Measurements from ENCODE around the gene SORCS2. TPM values are rescaled to one million over a fixed set of nuclear protein-coding genes. Genes with fewer than 3 reads are reported as not detected.

Gene SORCS2
- total RNA-seq, 2 experiments from 2014 or later = 0.03 TPM; not detected in 1

- no peaks in the 10 kb centered on the region for H3K36me3 ChIP-seq (ENCODE audit: insufficient read depth, low read length)
- intact Hi-C loops (cut with micrococcal nuclease; ENCODE audit: unreplicated experiment) = no loop called here
- H3K27ac ChIP-seq (ENCODE audit: low read depth, low read length, poor library complexity, severe bottlenecking) = no peak overlapping the region
- BruUV-seq (replicated peaks) = no TSS peak
- no peaks in the 10 kb centered on the region for H3K4me1 ChIP-seq (ENCODE audit: insufficient read depth, low read length, poor library complexity, severe bottlenecking)
- peak; percentile 3 for DNase-seq (ENCODE audit: low spot score)
- H4K20me1 ChIP-seq (ENCODE audit: insufficient read depth, low read length) = no peaks in the 10 kb centered on the region
- H3K79me2 ChIP-seq (ENCODE audit: insufficient read depth, low read depth, low read length) = no peaks in the 10 kb centered on the region
- no peak overlapping the region for H3K4me2 ChIP-seq (ENCODE audit: low read length)
- TF ChIP-seq, protein P1, sequence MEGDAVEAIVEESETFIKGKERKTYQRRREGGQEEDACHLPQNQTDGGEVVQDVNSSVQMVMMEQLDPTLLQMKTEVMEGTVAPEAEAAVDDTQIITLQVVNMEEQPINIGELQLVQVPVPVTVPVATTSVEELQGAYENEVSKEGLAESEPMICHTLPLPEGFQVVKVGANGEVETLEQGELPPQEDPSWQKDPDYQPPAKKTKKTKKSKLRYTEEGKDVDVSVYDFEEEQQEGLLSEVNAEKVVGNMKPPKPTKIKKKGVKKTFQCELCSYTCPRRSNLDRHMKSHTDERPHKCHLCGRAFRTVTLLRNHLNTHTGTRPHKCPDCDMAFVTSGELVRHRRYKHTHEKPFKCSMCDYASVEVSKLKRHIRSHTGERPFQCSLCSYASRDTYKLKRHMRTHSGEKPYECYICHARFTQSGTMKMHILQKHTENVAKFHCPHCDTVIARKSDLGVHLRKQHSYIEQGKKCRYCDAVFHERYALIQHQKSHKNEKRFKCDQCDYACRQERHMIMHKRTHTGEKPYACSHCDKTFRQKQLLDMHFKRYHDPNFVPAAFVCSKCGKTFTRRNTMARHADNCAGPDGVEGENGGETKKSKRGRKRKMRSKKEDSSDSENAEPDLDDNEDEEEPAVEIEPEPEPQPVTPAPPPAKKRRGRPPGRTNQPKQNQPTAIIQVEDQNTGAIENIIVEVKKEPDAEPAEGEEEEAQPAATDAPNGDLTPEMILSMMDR (conservative IDR thresholded peaks at IDR 0.05; ENCODE audit: low read length) = peak; percentile 56
- TF ChIP-seq EZH2phosphoT487 (IDR thresholded peaks at IDR 0.05; ENCODE audit: borderline replicate concordance, low read depth, low read length) = no peak
- CTCF ChIA-PET (ENCODE audit: unreplicated experiment) = no interaction called here
- H2AFZ ChIP-seq (ENCODE audit: low read length) = no peak overlapping the region
- H3K4me3 ChIP-seq (ENCODE audit: low read depth, low read length, poor library complexity, severe bottlenecking) = no peak overlapping the region
- H3K9me2 ChIP-seq (ENCODE audit: insufficient read depth, low read length) = no peaks in the 10 kb centered on the region
- no peaks in the 10 kb centered on the region for H3K9me3 ChIP-seq (ENCODE audit: low read length)
- POLR2A ChIA-PET = no interaction called here
Observed at GRCh38 chr4:7194251-7195140, 2.2 kb downstream of the SORCS2 start.

DNA sequence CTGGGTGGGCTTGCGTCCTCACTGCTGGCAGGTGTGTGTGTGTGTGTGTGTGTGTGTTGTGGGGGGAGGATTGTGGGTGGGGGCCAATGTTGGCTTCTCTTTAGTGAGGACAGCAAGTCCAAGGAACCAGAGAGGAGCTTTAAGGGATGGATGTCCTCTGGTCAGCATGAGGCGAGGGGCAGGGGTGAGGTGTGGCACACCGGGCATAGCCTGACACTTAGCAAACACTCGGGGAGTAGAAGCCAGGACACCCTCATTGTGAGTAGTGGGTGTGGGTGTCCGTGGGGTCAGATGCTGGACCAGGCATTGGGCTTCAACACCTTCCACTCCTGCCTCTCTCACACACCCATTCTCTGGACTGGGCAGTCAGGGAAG is 2.8 kb downstream of the SORCS2 start:
- TF ChIP-seq EZH2phosphoT487 (IDR thresholded peaks at IDR 0.05; ENCODE audit: borderline replicate concordance, low read depth, low read length) = no peak
- TF ChIP-seq, protein P1 (conservative IDR thresholded peaks at IDR 0.05; ENCODE audit: low read length) = no peak
- no peak overlapping the region for H2AFZ ChIP-seq (ENCODE audit: low read length)
- BruUV-seq (replicated peaks) = no TSS peak
- H3K4me2 ChIP-seq (ENCODE audit: low read length) = no peak overlapping the region
- no peaks in the 10 kb centered on the region for H3K9me2 ChIP-seq (ENCODE audit: insufficient read depth, low read length)
- H3K4me1 ChIP-seq (ENCODE audit: insufficient read depth, low read length, poor library complexity, severe bottlenecking) = no peaks in the 10 kb centered on the region
- H3K4me3 ChIP-seq (ENCODE audit: low read depth, low read length, poor library complexity, severe bottlenecking) = no peak overlapping the region
- H3K36me3 ChIP-seq (ENCODE audit: insufficient read depth, low read length) = no peaks in the 10 kb centered on the region
- no peaks in the 10 kb centered on the region for H4K20me1 ChIP-seq (ENCODE audit: insufficient read depth, low read length)
- CTCF ChIA-PET (ENCODE audit: unreplicated experiment) = no interaction called here
- H3K27ac ChIP-seq (ENCODE audit: low read depth, low read length, poor library complexity, severe bottlenecking) = no peak overlapping the region
- no peaks in the 10 kb centered on the region for H3K79me2 ChIP-seq (ENCODE audit: insufficient read depth, low read depth, low read length)
- POLR2A ChIA-PET = no interaction called here
- DNase-seq (ENCODE audit: low spot score) = no peak
- intact Hi-C loops (cut with micrococcal nuclease; ENCODE audit: unreplicated experiment) = no loop called here
- H3K9me3 ChIP-seq (ENCODE audit: low read length) = no peaks in the 10 kb centered on the region

GRCh38 chr4:7195546-7196287 is 3.4 kb downstream of the SORCS2 start:
- H3K36me3 ChIP-seq (ENCODE audit: insufficient read depth, low read length) = no peaks in the 10 kb centered on the region
- BruUV-seq (replicated peaks) = no TSS peak
- TF ChIP-seq, protein P1 (conservative IDR thresholded peaks at IDR 0.05; ENCODE audit: low read length) = no peak
- no peak for TF ChIP-seq EZH2phosphoT487 (IDR thresholded peaks at IDR 0.05; ENCODE audit: borderline replicate concordance, low read depth, low read length)
- H3K9me2 ChIP-seq (ENCODE audit: insufficient read depth, low read length) = no peaks in the 10 kb centered on the region
- no peaks in the 10 kb centered on the region for H4K20me1 ChIP-seq (ENCODE audit: insufficient read depth, low read length)
- no peak overlapping the region for H3K27ac ChIP-seq (ENCODE audit: low read depth, low read length, poor library complexity, severe bottlenecking)
- H3K4me3 ChIP-seq (ENCODE audit: low read depth, low read length, poor library complexity, severe bottlenecking) = no peak overlapping the region
- no peak for DNase-seq (ENCODE audit: low spot score)
- ChIA-PET POLR2A (no interaction called here), CTCF (ENCODE audit: unreplicated experiment) (no interaction called here)
- intact Hi-C loops (cut with micrococcal nuclease; ENCODE audit: unreplicated experiment) = no loop called here
- H3K9me3 ChIP-seq (ENCODE audit: low read length) = no peaks in the 10 kb centered on the region
- no peak overlapping the region for H3K4me2 ChIP-seq (ENCODE audit: low read length)
- no peaks in the 10 kb centered on the region for H3K4me1 ChIP-seq (ENCODE audit: insufficient read depth, low read length, poor library complexity, severe bottlenecking)
- no peaks in the 10 kb centered on the region for H3K79me2 ChIP-seq (ENCODE audit: insufficient read depth, low read depth, low read length)
- H2AFZ ChIP-seq (ENCODE audit: low read length) = no peak overlapping the region

Data from OCI-LY7 (cell line).